Stimulated activated CD8-positive, alpha-beta memory T cell treated with anti-CD3 and anti-CD28 coated beads, Interleukin-4, amount 100 ng/mL, for 24 hours (primary cell): Measurements from ENCODE around the gene MAL.
"Not testable (repeated sequence)": the region's sequence is repeated elsewhere in the genome, so short reads cannot be mapped to it uniquely, and the experiment has no call there.

ENCODE experiments used
- DNase-seq: peaks from one replicate; pipeline ENCODE4 v3.0.0-alpha.2; 2020; ENCODE audit warnings: low read depth

The MAL gene

GRCh38 chr2:95032868-95033603 lies 7.5 kb downstream of the MAL start:
- no peak for DNase-seq

DNA sequence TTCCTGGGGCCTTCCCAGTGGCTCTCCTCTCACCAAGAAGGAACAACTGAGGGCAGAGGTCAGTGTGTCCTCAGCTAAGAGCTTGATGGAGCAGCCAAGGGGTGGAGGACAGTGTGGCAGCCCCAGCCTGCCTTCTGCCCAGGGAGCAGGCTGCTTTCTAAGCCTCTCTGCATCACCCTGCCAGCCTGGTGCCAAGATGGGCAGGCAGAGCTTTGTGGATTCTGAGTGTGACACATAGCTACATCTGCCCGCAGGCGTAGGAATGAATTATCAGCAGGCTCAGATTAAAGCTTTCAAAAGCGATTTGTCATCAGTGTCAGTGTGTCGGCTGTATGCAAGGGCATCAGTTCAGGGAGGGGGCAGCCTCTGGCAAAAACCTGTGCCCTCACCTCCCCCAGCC lies 8.7 kb downstream of the MAL start:
- no peak for DNase-seq

DNA sequence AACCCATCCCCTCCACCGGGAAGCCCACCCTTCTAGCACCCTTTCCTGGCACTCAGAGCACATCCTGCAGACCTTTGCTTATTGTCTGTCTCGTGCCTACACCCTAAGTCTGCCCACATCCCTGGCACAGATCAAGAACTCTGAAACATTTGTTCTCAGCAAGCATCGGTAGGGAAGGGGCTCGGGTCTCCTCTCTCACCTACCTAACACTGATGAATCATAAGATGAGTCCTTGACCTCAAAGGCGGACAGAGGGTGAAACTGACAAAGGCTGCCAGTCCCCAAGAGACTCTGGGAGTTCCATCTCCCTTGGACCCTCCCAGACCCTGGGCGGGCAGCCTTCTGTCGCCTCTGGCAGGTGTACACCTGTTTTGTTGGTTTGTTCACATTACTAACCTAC lies 9.3 kb downstream of the MAL start:
- no peak for DNase-seq

DNA sequence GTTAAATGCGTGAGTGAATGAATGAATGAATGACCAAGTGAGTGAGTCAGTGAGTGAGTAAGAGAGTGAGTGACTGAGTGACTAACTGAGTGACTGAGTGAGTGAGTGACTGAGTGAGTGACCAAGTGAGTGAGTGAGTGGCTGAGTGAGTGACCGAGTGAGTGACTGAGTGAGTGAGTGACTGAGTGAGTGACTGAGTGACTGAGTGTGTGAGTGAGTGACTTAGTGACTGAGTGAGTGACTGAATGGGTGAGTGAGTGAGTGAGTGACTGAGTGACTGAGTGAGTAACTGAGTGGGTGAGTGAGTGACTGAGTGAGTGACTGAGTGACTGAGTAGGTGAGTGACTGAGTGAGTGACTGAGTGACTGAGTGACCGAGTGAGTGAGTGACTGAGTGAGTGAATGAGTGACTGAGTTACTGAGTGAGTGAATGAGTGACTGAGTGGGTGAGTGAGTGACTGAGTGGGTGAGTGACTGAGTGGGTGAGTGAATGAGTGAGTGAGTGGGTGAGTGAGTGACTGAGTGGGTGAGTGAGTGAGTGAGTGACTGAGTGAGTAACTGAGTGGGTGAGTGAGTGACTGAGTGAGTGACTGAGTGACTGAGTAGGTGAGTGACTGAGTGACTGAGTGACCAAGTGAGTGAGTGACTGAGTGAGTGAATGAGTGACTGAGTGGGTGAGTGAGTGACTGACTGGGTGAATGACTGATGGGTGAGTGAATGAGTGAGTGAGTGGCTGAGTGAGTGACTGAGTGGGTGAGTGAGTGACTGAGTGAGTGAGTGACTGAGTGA lies 11.3 kb downstream of the MAL start:
- DNase-seq: no peak

DNA sequence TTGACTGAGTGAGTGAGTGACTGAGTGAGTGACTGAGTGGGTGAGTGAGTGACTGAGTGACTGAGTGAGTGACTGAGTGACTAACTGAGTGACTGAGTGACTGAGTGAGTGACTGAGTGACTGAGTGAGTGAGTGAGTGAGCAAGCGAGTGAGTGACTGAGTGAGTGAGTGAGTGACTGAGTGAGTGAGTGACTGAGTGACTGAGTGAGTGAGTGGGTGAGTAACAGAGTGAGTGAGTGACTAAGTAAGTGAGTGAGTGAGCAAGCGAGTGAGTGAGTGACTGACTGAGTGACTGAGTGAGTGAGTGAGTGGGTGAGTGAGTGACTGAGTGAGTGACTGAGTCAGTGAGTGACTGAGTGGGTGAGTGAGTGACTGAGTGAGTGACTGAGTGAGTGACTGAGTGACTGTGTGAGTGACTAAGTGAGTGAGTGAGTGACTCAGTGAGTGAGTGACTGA lies 11.9 kb downstream of the MAL start:
- DNase-seq: no peak

GRCh38 chr2:95037841-95038585 lies 12.5 kb downstream of the MAL start:
- DNase-seq: not testable (repeated sequence)

GRCh38 chr2:95038635-95039298 lies 13.3 kb downstream of the MAL start:
- no peak for DNase-seq

GRCh38 chr2:95039363-95039762 lies 13.9 kb downstream of the MAL start:
- DNase-seq: no peak

GRCh38 chr2:95039978-95040377 lies 14.5 kb downstream of the MAL start:
- DNase-seq: no peak

DNA sequence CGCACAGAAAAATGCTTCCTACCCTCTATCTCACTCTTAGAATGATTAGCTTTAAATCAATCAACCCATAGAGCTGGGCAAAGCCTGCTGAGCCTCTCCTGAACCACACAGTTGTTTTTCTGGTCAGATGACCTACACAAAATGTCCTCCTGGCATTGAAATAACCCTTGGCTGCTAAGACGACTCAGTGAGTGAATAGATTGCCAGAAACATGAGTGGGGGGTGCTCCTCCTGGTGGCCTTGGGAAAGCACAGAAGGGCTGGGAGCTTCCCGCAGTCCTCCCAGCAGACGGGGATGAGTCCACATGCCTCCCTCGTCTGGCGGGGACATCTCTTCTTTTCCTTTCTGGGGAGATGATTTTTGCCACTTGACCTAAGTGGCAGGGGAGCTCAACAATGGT lies 14.9 kb downstream of the MAL start:
- no peak for DNase-seq

DNA sequence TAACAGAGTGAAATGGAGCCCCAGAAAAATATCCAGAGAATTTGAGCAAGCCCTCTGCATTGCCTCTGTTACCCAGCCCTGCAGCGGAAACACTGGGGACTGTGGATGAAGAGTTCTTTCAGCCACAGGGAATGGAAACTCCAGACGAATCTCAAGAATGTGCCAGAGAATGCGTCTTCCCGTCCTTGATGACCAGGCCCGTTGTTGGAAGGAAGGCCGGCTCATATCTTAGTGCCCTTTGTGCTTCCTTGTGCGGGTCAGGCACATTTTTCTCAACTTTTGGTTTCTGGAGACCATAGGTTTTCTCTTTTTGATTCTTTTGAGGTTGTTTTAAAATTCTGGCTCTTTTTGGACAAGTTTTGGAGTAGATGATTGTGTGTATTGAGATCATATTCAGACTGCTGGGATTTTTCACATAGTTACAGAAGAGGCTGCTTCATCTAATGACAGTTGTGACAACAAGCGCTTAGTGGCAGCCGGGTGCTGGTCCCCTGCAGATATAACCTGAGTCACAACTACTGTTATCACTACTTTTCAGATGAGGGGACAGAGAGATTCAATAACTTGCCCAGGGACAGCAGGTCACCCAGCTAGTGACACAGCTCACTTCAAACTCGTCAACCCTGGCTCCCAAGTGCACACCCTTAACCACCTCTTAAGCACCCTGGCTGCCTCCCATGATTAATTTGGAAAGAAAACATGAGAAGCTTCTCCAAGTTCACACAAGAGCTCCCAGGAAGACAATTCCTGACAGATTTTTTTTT lies 15.7 kb downstream of the MAL start:
- DNase-seq: no peak

DNA sequence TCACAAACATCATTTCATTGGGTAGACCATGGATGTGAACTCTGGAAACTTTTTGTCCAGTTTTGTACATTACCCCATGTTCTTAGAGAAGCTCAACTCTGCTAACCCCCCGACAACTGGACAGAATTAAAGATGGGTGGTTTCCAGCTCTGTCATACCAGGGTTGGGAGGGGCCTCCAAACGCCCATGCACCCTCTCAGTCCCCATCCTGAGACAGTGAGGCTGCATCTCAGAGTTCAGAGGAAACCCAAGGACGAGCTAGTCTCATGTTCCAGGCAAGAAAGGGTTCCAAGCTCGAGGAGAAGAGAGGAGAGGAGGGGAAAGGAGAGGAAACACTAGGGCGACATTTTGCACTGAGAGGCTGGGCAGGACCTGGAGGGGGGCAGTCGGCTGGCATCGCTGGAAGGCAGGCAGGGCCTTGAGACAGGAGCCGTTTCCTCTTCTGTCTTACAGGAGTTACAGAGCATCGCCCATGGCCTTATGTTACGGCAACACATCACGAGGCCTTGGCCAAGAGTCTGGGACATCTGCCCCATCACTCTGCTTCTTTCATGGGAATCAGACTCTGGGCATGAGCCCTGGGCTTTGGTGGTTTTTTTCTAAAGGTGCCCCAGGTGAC lies 16.4 kb downstream of the MAL start:
- DNase-seq: no peak

DNA sequence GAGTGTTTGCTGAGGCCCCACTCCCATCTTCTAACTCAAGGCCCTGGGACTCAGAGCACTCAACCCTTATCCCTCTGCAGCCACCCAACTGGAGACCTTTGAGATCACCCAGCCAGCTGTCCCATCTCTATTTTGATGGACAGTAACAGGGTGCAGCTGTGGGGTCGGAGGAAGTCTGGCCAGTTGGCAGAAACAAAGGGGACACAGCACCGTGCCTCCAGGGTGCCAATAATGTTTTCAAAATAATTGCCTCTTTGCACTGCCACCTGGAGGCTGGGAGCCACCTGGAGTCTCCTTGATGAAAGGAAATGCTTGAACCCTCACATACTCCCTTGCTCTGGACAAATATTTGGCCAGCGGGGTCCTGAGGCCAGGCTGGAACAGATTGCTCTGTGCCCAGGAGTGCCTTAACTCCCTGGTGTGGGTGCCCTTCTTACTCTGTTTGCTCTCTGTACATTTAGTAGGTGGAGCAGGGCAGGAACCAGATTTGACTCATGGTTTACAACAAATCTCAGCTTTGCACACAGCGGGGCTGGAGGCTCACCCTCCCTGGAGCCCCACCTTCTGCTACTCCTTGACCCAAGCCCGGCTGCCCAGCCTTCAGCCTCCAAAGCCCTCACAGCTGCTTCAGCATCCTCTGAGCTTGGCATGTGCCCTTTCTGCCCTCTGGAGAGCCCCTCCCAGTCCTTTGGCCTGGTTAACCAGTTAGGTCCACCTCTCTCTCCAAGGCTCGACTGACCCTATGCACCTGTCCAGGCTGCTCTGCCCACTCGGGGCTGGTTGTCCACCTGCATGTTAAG lies 17.2 kb downstream of the MAL start:
- no peak for DNase-seq

DNA sequence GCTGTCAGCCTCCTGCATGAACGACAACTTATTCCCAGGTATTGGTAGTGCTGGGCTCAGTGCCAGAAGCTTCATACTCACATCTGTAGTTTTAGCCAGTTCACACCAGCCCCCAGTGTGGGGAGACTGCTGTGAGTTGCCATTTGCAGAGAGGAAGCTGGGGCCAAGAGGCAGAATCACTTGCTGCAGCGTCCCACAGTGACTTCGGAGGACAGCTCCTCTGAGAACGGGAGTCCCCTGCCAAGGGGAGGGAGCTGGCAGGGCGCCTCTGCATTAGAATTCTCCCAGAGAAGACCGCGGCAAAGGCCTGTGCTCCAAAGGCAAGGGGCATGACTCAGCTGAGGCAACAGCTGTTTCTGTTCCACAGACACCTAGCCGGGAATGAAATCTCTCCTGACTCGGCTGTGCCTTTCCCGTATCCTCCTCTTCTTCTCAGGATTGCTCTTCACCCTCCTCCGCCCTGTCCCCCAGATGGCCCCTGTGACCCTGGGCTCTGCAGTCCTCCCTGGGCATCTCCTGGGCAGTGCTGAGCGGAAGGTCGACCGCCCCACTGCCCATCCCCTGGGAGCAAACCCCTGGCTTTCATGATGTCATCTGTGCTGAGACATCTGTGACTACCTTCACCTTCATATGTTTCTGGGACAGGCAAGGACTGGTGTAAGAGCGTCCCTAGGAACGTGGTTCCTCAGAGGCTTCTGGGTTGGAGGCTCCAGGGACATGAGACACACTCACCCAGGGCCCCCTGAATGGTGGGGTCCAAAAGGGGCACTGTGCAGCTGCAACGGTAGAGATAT lies 18.0 kb downstream of the MAL start:
- DNase-seq: no peak

DNA sequence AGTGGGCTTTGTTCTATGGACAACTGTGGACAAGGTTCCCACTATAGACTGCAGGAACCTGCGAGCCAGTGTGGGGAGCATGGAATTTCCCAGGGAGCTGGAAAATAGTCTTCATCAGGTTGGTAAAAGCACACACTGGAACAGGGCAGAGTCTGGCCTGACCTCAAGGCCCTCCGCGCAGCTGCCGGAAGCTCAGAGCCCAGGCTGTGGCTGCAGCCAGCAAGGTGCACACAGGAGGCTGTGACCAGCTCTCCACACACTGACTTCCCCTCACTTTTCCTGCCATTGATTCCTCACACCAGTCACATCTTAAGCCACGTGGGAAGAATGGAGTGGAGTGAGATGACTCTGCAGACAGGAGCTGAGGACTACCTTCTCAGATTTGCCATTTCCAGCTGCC lies 19.1 kb downstream of the MAL start:
- DNase-seq: no peak

- no peak for DNase-seq
Measured at GRCh38 chr2:95046371-95047112, 21.0 kb downstream of the MAL start.

DNA sequence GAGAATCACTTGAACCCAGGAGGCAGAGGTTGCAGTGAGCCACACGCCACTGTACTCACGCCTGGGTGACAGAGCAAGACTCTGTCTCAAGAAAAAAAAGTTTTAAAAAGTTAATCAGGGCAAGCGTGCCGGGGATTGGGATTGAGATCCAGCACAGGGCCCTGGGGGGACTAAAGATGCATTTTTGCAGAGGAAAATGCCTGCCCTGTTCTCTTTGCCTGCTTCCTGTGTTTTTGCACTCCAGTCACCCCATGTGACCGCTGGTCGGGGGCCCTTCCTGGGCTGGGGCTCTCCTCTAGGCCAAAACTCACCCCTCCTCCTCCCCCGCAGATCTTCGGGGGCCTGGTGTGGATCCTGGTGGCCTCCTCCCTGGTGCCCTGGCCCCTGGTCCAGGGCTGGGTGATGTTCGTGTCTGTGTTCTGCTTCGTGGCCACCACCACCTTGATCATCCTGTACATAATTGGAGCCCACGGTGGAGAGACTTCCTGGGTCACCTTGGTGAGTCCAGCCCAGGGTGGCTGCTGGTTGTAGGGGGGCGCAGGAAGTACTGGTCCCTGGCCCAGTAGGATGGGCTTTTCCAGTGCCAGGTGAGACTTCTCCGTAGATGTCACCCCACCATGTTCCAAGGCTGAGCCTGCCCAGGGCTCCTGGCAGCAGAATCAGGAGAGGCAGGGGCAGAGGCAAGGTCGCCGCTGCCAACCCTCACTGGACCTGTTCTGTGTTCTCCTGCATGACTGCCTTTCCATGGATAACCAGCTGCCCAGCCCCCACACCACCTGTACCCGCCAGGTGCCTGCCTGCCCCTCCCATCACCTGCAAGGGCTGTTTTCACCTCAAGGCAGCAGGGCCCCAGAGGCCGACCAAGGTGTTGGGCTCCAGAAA lies 22.4 kb downstream of the MAL start:
- DNase-seq: no peak
